IMR-90 (cell line): ENCODE measurements around the gene BLMH. TPM values are rescaled to one million over a fixed set of nuclear protein-coding genes. Genes with fewer than 3 reads are reported as not detected.

ENCODE experiments used
- ATAC-seq: fragments of 200-7000 bp; cut with Tn5 transposase; 2 replicates; pipeline ENCODE4 v1.9.1; 2020; ENCODE audit warnings: low read depth, mild to moderate bottlenecking, moderate library complexity
- BruUV-seq: library from RNA; stranded (reverse); fragments of 400-500 nt; replicated peaks from 2 replicates; lab custom pipeline; 2021; lab: Mats Ljungman, UMichigan
- CTCF ChIA-PET: fragments of 300-600 bp; formaldehyde crosslinking; extraction: SDS; loops from one replicate; lab custom pipeline; 2021; ENCODE audit warnings: antibody characterized with exemption; lab: Yijun Ruan, JAX
- POLR2A ChIA-PET: fragments of 300-600 bp; sonication (Branson Sonifier 250); formaldehyde crosslinking; loops from one replicate; lab custom pipeline; 2022; ENCODE audit warnings: antibody characterized with exemption; ENCODE audit not compliant: unreplicated experiment; lab: Charles Lee
- DNase-seq: peaks from one replicate; pipeline ENCODE4 v3.0.0; 2013
- H2AFZ ChIP-seq: replicated peaks from 2 replicates; pipeline ENCODE3; 2013; ENCODE audit warnings: low read length, mild to moderate bottlenecking; ENCODE audit not compliant: poor library complexity
- H2AK5ac ChIP-seq: 2 replicates; pipeline ENCODE4 v1.6.1; 2013; ENCODE audit warnings: low read depth, low read length, inconsistent platforms
- H2AK9ac ChIP-seq: replicated peaks from 2 replicates; pipeline ENCODE3; 2013; ENCODE audit warnings: mild to moderate bottlenecking, low read depth, low read length, moderate library complexity; ENCODE audit not compliant: poor library complexity
- H2BK120ac ChIP-seq: 2 replicates; pipeline ENCODE4 v1.6.1; 2013; ENCODE audit warnings: low read depth, low read length, inconsistent platforms
- H2BK15ac ChIP-seq: 3 replicates; pipeline ENCODE4 v1.6.1; 2013; ENCODE audit warnings: low read depth, low read length, inconsistent platforms
- H2BK20ac ChIP-seq: 2 replicates; pipeline ENCODE4 v1.6.1; 2013; ENCODE audit warnings: low read depth, mild to moderate bottlenecking, inconsistent platforms, low read length, moderate library complexity
- H2BK5ac ChIP-seq: 2 replicates; pipeline ENCODE4 v1.6.1; 2013; ENCODE audit warnings: mild to moderate bottlenecking, low read depth, low read length, inconsistent platforms; ENCODE audit not compliant: poor library complexity, severe bottlenecking
- H3K14ac ChIP-seq: replicated peaks from 2 replicates; pipeline ENCODE4 v1.6.1; 2013; ENCODE audit warnings: low read depth, low read length, inconsistent platforms
- H3K18ac ChIP-seq: 2 replicates; pipeline ENCODE4 v1.6.1; 2013; ENCODE audit warnings: low read depth, low read length, control low read depth
- H3K23ac ChIP-seq: 2 replicates; pipeline ENCODE4 v1.6.1; 2013; ENCODE audit warnings: low read depth, low read length, inconsistent platforms
- H3K27ac ChIP-seq: 2 replicates; pipeline ENCODE4 v1.5.1; 2013; ENCODE audit warnings: mild to moderate bottlenecking, control low read depth, low read length; ENCODE audit not compliant: insufficient read depth
- H3K27me3 ChIP-seq: 2 replicates; pipeline ENCODE4 v1.6.1; 2013; ENCODE audit warnings: low read length; ENCODE audit not compliant: control insufficient read depth, insufficient read depth
- H3K36me3 ChIP-seq: 2 replicates; pipeline ENCODE4 v1.6.1; 2013; ENCODE audit warnings: low read length, mixed read lengths; ENCODE audit not compliant: control insufficient read depth, insufficient read depth
- H3K4ac ChIP-seq: 2 replicates; pipeline ENCODE4 v1.6.1; 2013; ENCODE audit warnings: low read depth, low read length, inconsistent platforms
- H3K4me1 ChIP-seq: 2 replicates; pipeline ENCODE4 v1.6.1; 2013; ENCODE audit warnings: low read length, mixed read lengths; ENCODE audit not compliant: control insufficient read depth, insufficient read depth
- H3K4me2 ChIP-seq: 2 replicates; pipeline ENCODE4 v1.6.1; 2013; ENCODE audit warnings: low read depth, mild to moderate bottlenecking, control low read depth, low read length, moderate library complexity
- H3K4me3 ChIP-seq: 2 replicates; pipeline ENCODE4 v1.5.1; 2013; ENCODE audit warnings: low read depth, mild to moderate bottlenecking, control low read depth, low read length, moderate library complexity; ENCODE audit not compliant: insufficient read depth
- H3K56ac ChIP-seq: 2 replicates; pipeline ENCODE4 v1.6.1; 2013; ENCODE audit warnings: low read length, inconsistent platforms; ENCODE audit not compliant: insufficient read depth; ENCODE audit errors: extremely low read depth
- H3K79me1 ChIP-seq, 2 experiments: 2 replicates each; pipeline ENCODE4 v1.6.1; 2013; ENCODE audit warnings: low read length in 2 of 2, inconsistent platforms in 1 of 2, low read depth in 1 of 2
- H3K9ac ChIP-seq: 2 replicates; pipeline ENCODE4 v1.6.1; 2013; ENCODE audit warnings: low read depth, low read length, control low read depth
- H3K9me1 ChIP-seq: 2 replicates; pipeline ENCODE4 v1.6.1; 2013; ENCODE audit warnings: low read length, inconsistent platforms; ENCODE audit not compliant: insufficient read depth
- H3K9me3 ChIP-seq: 2 replicates; pipeline ENCODE4 v1.6.1; 2013; ENCODE audit warnings: low read length; ENCODE audit not compliant: control insufficient read depth, insufficient read depth
- H4K20me1 ChIP-seq: 2 replicates; pipeline ENCODE4 v1.6.1; 2013; ENCODE audit warnings: low read length, inconsistent platforms; ENCODE audit not compliant: insufficient read depth
- H4K5ac ChIP-seq: 2 replicates; pipeline ENCODE4 v1.6.1; 2013; ENCODE audit warnings: mild to moderate bottlenecking, low read depth, low read length, control low read depth
- H4K8ac ChIP-seq, 2 experiments: 2 replicates each; pipeline ENCODE4 v1.6.1; 2013; ENCODE audit warnings: low read depth in 2 of 2, low read length in 2 of 2, control low read depth in 1 of 2, inconsistent platforms in 1 of 2
- H4K91ac ChIP-seq: 2 replicates; pipeline ENCODE4 v1.6.1; 2013; ENCODE audit warnings: low read depth, low read length, inconsistent platforms; ENCODE audit not compliant: insufficient read depth
- BHLHE40 ChIP-seq: fragments of 150-350 bp; IDR thresholded peaks from 2 replicates; pipeline ENCODE4 v1.6.1; 2016; ENCODE audit warnings: mild to moderate bottlenecking, low read depth, low read length
- MAZ ChIP-seq: IDR thresholded peaks from 2 replicates; pipeline ENCODE4 v1.6.1; 2012; ENCODE audit warnings: low read depth, mild to moderate bottlenecking, low read length, improper control_type of control experiment, moderate library complexity, borderline replicate concordance
- MXI1 ChIP-seq: IDR thresholded peaks from 2 replicates; pipeline ENCODE4 v1.6.1; 2012; ENCODE audit warnings: low read depth, mild to moderate bottlenecking, low read length, moderate library complexity, borderline replicate concordance
- NFE2L2 ChIP-seq: fragments of 150-350 bp; IDR thresholded peaks from 2 replicates; pipeline ENCODE4 v1.6.1; 2016; ENCODE audit warnings: low read depth, mild to moderate bottlenecking, low read length
- RAD21 ChIP-seq: IDR thresholded peaks from 2 replicates; pipeline ENCODE4 v1.6.1; 2012; ENCODE audit warnings: low read length, improper control_type of control experiment
- RCOR1 ChIP-seq: IDR thresholded peaks from 2 replicates; pipeline ENCODE4 v1.6.1; 2012; ENCODE audit warnings: mild to moderate bottlenecking, low read length, improper control_type of control experiment; ENCODE audit not compliant: insufficient replicate concordance
- RFX5 ChIP-seq: IDR thresholded peaks from 2 replicates; pipeline ENCODE4 v1.8.0; 2012; ENCODE audit warnings: low read depth, mild to moderate bottlenecking, low read length, moderate library complexity
- SMC3 ChIP-seq: fragments of 150-350 bp; IDR thresholded peaks from 2 replicates; pipeline ENCODE4 v1.6.1; 2016; ENCODE audit warnings: low read depth, mild to moderate bottlenecking, antibody characterized with exemption, low read length, moderate library complexity
- WGBS, 2 experiments: methylation state at CpG; one replicate each; pipeline versions ENCODE4 v1.1.5 to v1.1.7; 2013; ENCODE audit warnings: missing lambda C conversion rate in 2 of 2; ENCODE audit not compliant: insufficient read length in 1 of 2; ENCODE audit errors: extremely low coverage in 2 of 2; 5-methylcytosine and 5-hydroxymethylcytosine counted together
- dilution Hi-C: fragments of 300-500 bp; cut with HindIII; formaldehyde crosslinking; loops from one replicate; pipeline ENCODE4 v1.14.3; 2018; ENCODE audit warnings: low sequenced_read_pairs; ENCODE audit not compliant: unreplicated experiment
- in situ Hi-C: fragments of 300-500 bp; cut with MboI; formaldehyde crosslinking; loops from 3 replicates; pipeline ENCODE4 v1.14.3; 2019; ENCODE audit warnings: low sequenced_read_pairs, inconsistent platforms, mixed read lengths
- intact Hi-C: fragments of 100-400 bp; cut with micrococcal nuclease; formaldehyde crosslinking; loops from 2 replicates; pipeline ENCODE4 v1.10.0; 2022
- polyA plus RNA-seq, 3 experiments: library from polyadenylated mRNA; depleted of rRNA; stranded (reverse); fragments of >200 nt; gene quantifications; 2 replicates each; pipeline ENCODE4 v1.2.3, GENCODE V29; 2012; ENCODE audit warnings: low replicate concordance in 1 of 3
- total RNA-seq: library from RNA; depleted of rRNA; stranded (reverse); fragments of >200 nt; gene quantifications from 2 replicates; pipeline ENCODE4 v1.2.3, GENCODE V29; 2012
- TF ChIP-seq, protein P1 (sequence below): fragments of 150-350 bp; IDR thresholded peaks from 2 replicates; pipeline ENCODE4 v1.6.1; 2016; ENCODE audit warnings: low read depth, mild to moderate bottlenecking, low read length, moderate library complexity, borderline replicate concordance
- TF ChIP-seq, protein P2 (sequence below): fragments of 150-350 bp; IDR thresholded peaks from 2 replicates; pipeline ENCODE4 v1.6.1; 2017; ENCODE audit warnings: mild to moderate bottlenecking, antibody characterized with exemption, low read length, low read depth
- TF ChIP-seq, protein P3 (sequence below): conservative IDR thresholded peaks from 2 replicates; pipeline ENCODE4 v1.5.1; 2012; ENCODE audit warnings: mild to moderate bottlenecking, low read depth, low read length, improper control_type of control experiment

BLMH gene
- total and polyA plus RNA-seq, 2 of the 4 experiments (the other 2 are of a cell fraction), result 17.3 to 20.8 TPM

DNA sequence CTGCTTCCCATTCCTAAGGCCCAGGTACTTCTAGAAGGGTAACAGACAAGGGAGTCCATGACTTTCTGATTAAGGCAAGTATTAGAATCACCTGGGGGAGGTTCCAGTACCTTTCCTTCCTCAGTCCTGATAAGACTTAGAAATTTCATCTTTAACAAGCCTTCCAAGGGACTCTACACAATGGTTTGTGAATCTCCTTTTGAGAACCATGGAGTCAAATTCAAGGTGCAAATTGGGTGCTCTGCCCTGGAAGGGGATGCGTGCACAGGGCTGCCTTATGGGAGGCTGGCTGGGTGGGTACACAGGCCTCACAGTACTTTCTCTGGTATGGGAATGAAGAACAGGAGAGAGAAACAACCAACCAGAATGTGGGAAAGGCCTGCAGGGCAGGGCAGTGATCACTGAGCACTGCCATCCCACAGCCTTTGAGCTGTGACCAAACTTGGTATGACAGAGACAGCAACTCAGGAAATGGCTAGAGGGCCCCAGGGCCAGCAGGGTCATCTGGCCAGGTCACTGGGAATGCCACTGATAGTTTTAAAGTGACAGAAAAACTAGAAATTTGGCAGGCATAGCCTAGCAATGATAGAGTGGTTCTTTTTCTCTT lies 45.8 kb upstream of the BLMH start:
- Histone ChIP-seq H3K9ac (no peak overlapping the region), H2BK120ac (no peak overlapping the region), H3K79me1 (no peaks in the 10 kb centered on the region), H2BK5ac (no peak overlapping the region), H3K27me3 (no peaks in the 10 kb centered on the region), H4K91ac (no peak overlapping the region), H2AFZ (no peak overlapping the region), H3K4me2 (no peak overlapping the region), H3K4ac (no peak overlapping the region), H3K14ac (no peak overlapping the region), H3K27ac (no peak overlapping the region), H3K4me1 (peaks cover 10% of the 10 kb centered on the region), H3K9me3 (no peaks in the 10 kb centered on the region), H2BK20ac (no peak overlapping the region), H4K20me1 (no peaks in the 10 kb centered on the region), H2AK9ac (no peak overlapping the region), H4K5ac (no peak overlapping the region), H3K36me3 (no peaks in the 10 kb centered on the region), H2BK15ac (no peak overlapping the region), H3K9me1 (peaks cover 4% of the 10 kb centered on the region), H3K56ac (no peak overlapping the region), H3K4me3 (no peak overlapping the region), H3K23ac (no peak overlapping the region), H3K18ac (no peak overlapping the region), H4K8ac (no peak overlapping the region), H2AK5ac (peak overlapping the region; percentile 1; the same call in 1 of the 2 replicates)
- 86% methylated on average over 1 of the region's 1 CpG; no CpG with 5 or more reads in 1 of the 2 experiments for WGBS, 2 experiments
- POLR2A ChIA-PET, result no interaction called here
- TF ChIP-seq BHLHE40, result no peak
- TF ChIP-seq MXI1, result no peak
- no peak for TF ChIP-seq RCOR1
- TF ChIP-seq RAD21, result no peak
- TF ChIP-seq RFX5, result no peak
- TF ChIP-seq, protein P1, sequence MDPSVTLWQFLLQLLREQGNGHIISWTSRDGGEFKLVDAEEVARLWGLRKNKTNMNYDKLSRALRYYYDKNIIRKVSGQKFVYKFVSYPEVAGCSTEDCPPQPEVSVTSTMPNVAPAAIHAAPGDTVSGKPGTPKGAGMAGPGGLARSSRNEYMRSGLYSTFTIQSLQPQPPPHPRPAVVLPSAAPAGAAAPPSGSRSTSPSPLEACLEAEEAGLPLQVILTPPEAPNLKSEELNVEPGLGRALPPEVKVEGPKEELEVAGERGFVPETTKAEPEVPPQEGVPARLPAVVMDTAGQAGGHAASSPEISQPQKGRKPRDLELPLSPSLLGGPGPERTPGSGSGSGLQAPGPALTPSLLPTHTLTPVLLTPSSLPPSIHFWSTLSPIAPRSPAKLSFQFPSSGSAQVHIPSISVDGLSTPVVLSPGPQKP, result no peak
- TF ChIP-seq, protein P2, sequence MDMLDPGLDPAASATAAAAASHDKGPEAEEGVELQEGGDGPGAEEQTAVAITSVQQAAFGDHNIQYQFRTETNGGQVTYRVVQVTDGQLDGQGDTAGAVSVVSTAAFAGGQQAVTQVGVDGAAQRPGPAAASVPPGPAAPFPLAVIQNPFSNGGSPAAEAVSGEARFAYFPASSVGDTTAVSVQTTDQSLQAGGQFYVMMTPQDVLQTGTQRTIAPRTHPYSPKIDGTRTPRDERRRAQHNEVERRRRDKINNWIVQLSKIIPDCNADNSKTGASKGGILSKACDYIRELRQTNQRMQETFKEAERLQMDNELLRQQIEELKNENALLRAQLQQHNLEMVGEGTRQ, result no peak
- TF ChIP-seq NFE2L2, result no peak
- TF ChIP-seq, protein P3, sequence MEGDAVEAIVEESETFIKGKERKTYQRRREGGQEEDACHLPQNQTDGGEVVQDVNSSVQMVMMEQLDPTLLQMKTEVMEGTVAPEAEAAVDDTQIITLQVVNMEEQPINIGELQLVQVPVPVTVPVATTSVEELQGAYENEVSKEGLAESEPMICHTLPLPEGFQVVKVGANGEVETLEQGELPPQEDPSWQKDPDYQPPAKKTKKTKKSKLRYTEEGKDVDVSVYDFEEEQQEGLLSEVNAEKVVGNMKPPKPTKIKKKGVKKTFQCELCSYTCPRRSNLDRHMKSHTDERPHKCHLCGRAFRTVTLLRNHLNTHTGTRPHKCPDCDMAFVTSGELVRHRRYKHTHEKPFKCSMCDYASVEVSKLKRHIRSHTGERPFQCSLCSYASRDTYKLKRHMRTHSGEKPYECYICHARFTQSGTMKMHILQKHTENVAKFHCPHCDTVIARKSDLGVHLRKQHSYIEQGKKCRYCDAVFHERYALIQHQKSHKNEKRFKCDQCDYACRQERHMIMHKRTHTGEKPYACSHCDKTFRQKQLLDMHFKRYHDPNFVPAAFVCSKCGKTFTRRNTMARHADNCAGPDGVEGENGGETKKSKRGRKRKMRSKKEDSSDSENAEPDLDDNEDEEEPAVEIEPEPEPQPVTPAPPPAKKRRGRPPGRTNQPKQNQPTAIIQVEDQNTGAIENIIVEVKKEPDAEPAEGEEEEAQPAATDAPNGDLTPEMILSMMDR, result no peak
- TF ChIP-seq MAZ, result no peak
- TF ChIP-seq SMC3, result no peak
- intact Hi-C loops (no loop called here), dilution Hi-C loops (no loop called here), in situ Hi-C loops (no loop called here)
- CTCF ChIA-PET, result interaction anchor here (0.7 kb wide), 1 partner anchor 25 kb away, joined by 4 read pairs; no protein-coding TSS in a partner anchor
- no TSS peak for BruUV-seq
- no peak for DNase-seq
- no peak for ATAC-seq
